ENCODE data around the gene PAX5. TPM values are rescaled to one million over a fixed set of nuclear protein-coding genes. Genes with fewer than 3 reads are reported as not detected.
A peak's percentile ranks its signal among the peaks of the same experiment; 100 is the strongest.

Gene PAX5
- total and polyA plus RNA-seq, 2 donors (not counting 1 experiment from before 2014, with no cell fraction given), result 196 to 275 TPM

DNA sequence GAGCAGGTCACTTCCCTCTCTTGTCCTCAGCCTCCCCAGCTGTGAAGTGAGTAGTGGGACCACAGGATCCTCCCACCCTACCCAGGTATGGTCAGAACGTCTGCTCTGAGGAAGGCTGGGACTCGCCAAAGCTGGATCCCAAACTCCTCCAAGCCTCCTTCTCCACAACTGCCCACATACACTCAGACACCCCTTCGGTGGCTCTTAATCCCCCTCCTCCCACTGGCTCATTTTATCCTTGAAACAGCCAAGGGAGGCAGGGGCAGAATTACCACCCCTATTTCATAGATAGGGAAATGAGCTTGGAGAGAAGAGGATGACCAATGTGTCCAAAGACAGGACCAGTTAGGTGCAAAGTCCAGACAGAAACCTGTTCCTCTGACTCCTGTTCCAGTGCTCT, 121.4 kb downstream of the PAX5 start:
- WGBS (ENCODE audit: insufficient coverage), result 100% methylated on average over 2 of the region's 3 CpGs
- H3K4me3 ChIP-seq (ENCODE audit: control extremely low read depth in 1 of 5, extremely low read depth in 1 of 5, insufficient read depth in 1 of 5, low read depth in 2 of 5, low read length in 4 of 5), result no peak overlapping the region
- H3K27ac Mint-ChIP-seq, result peak overlapping the region; percentile 78
- H3K4me1 ChIP-seq (ENCODE audit: control insufficient read depth in 2 of 2, insufficient read depth in 2 of 2, low read length in 2 of 2), result no peaks in the 10 kb centered on the region
- H3K27ac ChIP-seq (ENCODE audit: low read length in 2 of 2), result peak overlapping the region in 1 of 2 donors; percentile 56
- H3K27me3 ChIP-seq (replicated peaks in 1 of 4; ENCODE audit: control extremely low read depth in 1 of 4, control insufficient read depth in 3 of 4, insufficient read depth in 4 of 4, low read length in 3 of 4), result no peaks in the 10 kb centered on the region
- no peaks in the 10 kb centered on the region for H3K9me3 Mint-ChIP-seq (ENCODE audit: insufficient read depth)
- H3K4me1 Mint-ChIP-seq, result peaks cover 18% of the 10 kb centered on the region
- H3K9ac ChIP-seq (ENCODE audit: low read length), result no peak overlapping the region
- peaks cover 93% of the 10 kb centered on the region for H3K79me2 ChIP-seq (ENCODE audit: control insufficient read depth, insufficient read depth, low read length)
- peaks cover 14 to 73% of the 10 kb centered on the region in 2 experiments for H3K36me3 ChIP-seq (replicated peaks in 1 of 2; ENCODE audit: control extremely low read depth in 1 of 2, control insufficient read depth in 1 of 2, extremely low read depth in 1 of 2, insufficient read depth in 2 of 2, low read length in 1 of 2)
- TF ChIP-seq EZH2 (IDR thresholded peaks at IDR 0.05; ENCODE audit: borderline replicate concordance, insufficient read depth, low read depth, low read length, poor library complexity, severe bottlenecking), result no peak
- TF ChIP-seq, protein P1, sequence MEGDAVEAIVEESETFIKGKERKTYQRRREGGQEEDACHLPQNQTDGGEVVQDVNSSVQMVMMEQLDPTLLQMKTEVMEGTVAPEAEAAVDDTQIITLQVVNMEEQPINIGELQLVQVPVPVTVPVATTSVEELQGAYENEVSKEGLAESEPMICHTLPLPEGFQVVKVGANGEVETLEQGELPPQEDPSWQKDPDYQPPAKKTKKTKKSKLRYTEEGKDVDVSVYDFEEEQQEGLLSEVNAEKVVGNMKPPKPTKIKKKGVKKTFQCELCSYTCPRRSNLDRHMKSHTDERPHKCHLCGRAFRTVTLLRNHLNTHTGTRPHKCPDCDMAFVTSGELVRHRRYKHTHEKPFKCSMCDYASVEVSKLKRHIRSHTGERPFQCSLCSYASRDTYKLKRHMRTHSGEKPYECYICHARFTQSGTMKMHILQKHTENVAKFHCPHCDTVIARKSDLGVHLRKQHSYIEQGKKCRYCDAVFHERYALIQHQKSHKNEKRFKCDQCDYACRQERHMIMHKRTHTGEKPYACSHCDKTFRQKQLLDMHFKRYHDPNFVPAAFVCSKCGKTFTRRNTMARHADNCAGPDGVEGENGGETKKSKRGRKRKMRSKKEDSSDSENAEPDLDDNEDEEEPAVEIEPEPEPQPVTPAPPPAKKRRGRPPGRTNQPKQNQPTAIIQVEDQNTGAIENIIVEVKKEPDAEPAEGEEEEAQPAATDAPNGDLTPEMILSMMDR (IDR thresholded peaks at IDR 0.05), result no peak
- peaks cover 78% of the 10 kb centered on the region for H4K20me1 ChIP-seq (ENCODE audit: control insufficient read depth, insufficient read depth, low read length, poor library complexity, severe bottlenecking)
- ChIA-PET CTCF (interaction anchor here (0.8 to 1.7 kb wide), 2 partner anchors 23 to 40 kb away, joined by 3 to 5 read pairs; no protein-coding TSS in a partner anchor), POLR2A (no interaction called here)
- no peaks in the 10 kb centered on the region for H3K27me3 Mint-ChIP-seq
- no peak overlapping the region for H3K4me3 Mint-ChIP-seq
- intact Hi-C loops (cut with micrococcal nuclease), result no loop called here
- H2AFZ ChIP-seq (ENCODE audit: insufficient read depth, low read depth, low read length, poor library complexity, severe bottlenecking), result no peak overlapping the region
- no peak overlapping the region for H3K4me2 ChIP-seq (replicated peaks; ENCODE audit: low read depth, low read length, poor library complexity, severe bottlenecking)
- ATAC-seq (ENCODE audit: low read depth) (no peak), DNase-seq (no peak)
- H3K9me3 ChIP-seq (ENCODE audit: control extremely low read depth in 1 of 3, control insufficient read depth in 2 of 3, insufficient read depth in 1 of 3, low read length in 2 of 3), result no peaks in the 10 kb centered on the region

DNA sequence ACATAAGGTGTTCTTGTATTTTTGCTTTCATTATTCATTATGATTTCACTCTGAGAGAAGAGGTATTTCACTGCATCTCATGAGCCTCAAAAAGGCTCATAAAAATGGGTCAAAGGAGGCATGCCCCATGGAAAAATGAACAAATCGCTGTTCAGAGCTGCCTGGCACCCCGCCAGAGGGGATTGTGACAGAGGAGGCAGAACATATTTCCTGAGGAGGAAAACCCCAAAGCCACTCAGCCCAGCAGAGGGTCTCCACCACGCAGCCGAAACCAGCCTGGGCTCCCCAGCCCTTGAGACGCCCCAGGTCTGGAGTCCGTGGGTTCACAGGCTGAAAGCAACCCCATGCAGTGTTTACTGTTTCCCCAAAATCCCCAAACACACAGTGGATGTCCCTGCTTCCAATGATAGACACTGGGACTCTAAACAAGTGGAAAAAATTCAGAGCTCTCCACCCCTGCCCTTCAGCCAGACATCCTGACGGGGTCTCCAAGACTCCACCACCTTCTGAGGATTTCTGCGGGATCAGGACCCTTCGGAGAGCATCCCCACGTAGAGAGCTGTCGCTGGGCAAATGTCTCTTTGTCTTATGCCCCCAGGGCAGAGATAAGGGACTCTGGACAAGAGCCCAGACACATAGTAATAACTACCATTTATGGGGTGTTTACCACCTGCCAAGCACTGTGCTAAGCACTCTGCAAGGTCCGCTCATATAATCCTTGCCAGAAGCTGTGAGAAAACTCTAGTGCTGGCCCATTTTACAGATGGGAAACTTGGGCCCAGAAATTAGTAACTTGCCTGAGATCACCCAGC, 122.3 kb downstream of the PAX5 start:
- no peak overlapping the region for H3K4me3 ChIP-seq (ENCODE audit: control extremely low read depth in 1 of 5, extremely low read depth in 1 of 5, insufficient read depth in 1 of 5, low read depth in 2 of 5, low read length in 4 of 5)
- peaks cover 97% of the 10 kb centered on the region for H3K79me2 ChIP-seq (ENCODE audit: control insufficient read depth, insufficient read depth, low read length)
- H3K4me1 Mint-ChIP-seq, result peaks cover 22% of the 10 kb centered on the region
- no peak overlapping the region for H2AFZ ChIP-seq (ENCODE audit: insufficient read depth, low read depth, low read length, poor library complexity, severe bottlenecking)
- no peak for TF ChIP-seq EZH2 (IDR thresholded peaks at IDR 0.05; ENCODE audit: borderline replicate concordance, insufficient read depth, low read depth, low read length, poor library complexity, severe bottlenecking)
- TF ChIP-seq, protein P1 (IDR thresholded peaks at IDR 0.05), result no peak
- peak overlapping the region in 1 of 2 donors; percentile 56 for H3K27ac ChIP-seq (ENCODE audit: low read length in 2 of 2)
- H3K27ac Mint-ChIP-seq, result peak overlapping the region; percentile 80
- H3K9me3 Mint-ChIP-seq (ENCODE audit: insufficient read depth), result no peaks in the 10 kb centered on the region
- no peaks in the 10 kb centered on the region for H3K9me3 ChIP-seq (ENCODE audit: control extremely low read depth in 1 of 3, control insufficient read depth in 2 of 3, insufficient read depth in 1 of 3, low read length in 2 of 3)
- H3K4me3 Mint-ChIP-seq, result no peak overlapping the region
- intact Hi-C loops (cut with micrococcal nuclease), result no loop called here
- H3K4me2 ChIP-seq (replicated peaks; ENCODE audit: low read depth, low read length, poor library complexity, severe bottlenecking), result no peak overlapping the region
- peaks cover 14 to 78% of the 10 kb centered on the region in 2 experiments for H3K36me3 ChIP-seq (replicated peaks in 1 of 2; ENCODE audit: control extremely low read depth in 1 of 2, control insufficient read depth in 1 of 2, extremely low read depth in 1 of 2, insufficient read depth in 2 of 2, low read length in 1 of 2)
- H3K4me1 ChIP-seq (ENCODE audit: control insufficient read depth in 2 of 2, insufficient read depth in 2 of 2, low read length in 2 of 2), result no peaks in the 10 kb centered on the region
- H3K27me3 Mint-ChIP-seq, result no peaks in the 10 kb centered on the region
- H4K20me1 ChIP-seq (ENCODE audit: control insufficient read depth, insufficient read depth, low read length, poor library complexity, severe bottlenecking), result peaks cover 86% of the 10 kb centered on the region
- CTCF ChIA-PET, result interaction anchor here (0.8 to 1.1 kb wide), 4 partner anchors 16 to 62 kb away, joined by 3 to 4 read pairs (median 3); no protein-coding TSS in a partner anchor
- ATAC-seq (ENCODE audit: low read depth), result no peak
- DNase-seq, result no peak
- no peaks in the 10 kb centered on the region for H3K27me3 ChIP-seq (replicated peaks in 1 of 4; ENCODE audit: control extremely low read depth in 1 of 4, control insufficient read depth in 3 of 4, insufficient read depth in 4 of 4, low read length in 3 of 4)
- 51% methylated on average over 8 of the region's 12 CpGs for WGBS (ENCODE audit: insufficient coverage)
- no peak overlapping the region for H3K9ac ChIP-seq (ENCODE audit: low read length)
- POLR2A ChIA-PET, result no interaction called here

All from B cell (primary cell).